GM12891 (cell line): Measurements from ENCODE around the gene TOMM34.
A peak's percentile ranks its signal among the peaks of the same experiment; 100 is the strongest.

Experiments
- DNase-seq: peaks from one replicate; pipeline ENCODE4 v3.0.0; 2011; ENCODE audit warnings: low spot score; ENCODE audit not compliant: insufficient read length
- FAIRE-seq: peaks from 2 replicates; lab custom pipeline; 2011; peaks lifted over from hg19 to GRCh38; lab: Jason Lieb, UNC
- PAX5 ChIP-seq: IDR thresholded peaks from 2 replicates; pipeline ENCODE4 v1.6.1; 2011; ENCODE audit warnings: low read length, moderate library complexity, mild to moderate bottlenecking; ENCODE audit not compliant: insufficient read depth, severe bottlenecking
- POLR2A ChIP-seq: IDR thresholded peaks from 2 replicates; pipeline ENCODE4 v1.6.1; 2011; ENCODE audit warnings: low read depth, low read length, control low read depth
- POLR2AphosphoS5 ChIP-seq: IDR thresholded peaks from 2 replicates; pipeline ENCODE4 v1.6.1; 2011; ENCODE audit warnings: low read depth, low read length, control low read depth
- POU2F2 ChIP-seq: IDR thresholded peaks from 2 replicates; pipeline ENCODE4 v1.6.1; 2011; ENCODE audit warnings: low read depth, mild to moderate bottlenecking, control low read depth, low read length, moderate library complexity
- SPI1 ChIP-seq: IDR thresholded peaks from 2 replicates; pipeline ENCODE4 v1.6.1; 2011; ENCODE audit warnings: low read depth, low read length, control low read depth
- TAF1 ChIP-seq: IDR thresholded peaks from 2 replicates; pipeline ENCODE4 v1.6.1; 2011; ENCODE audit warnings: low read depth, low read length, control low read depth

The TOMM34 gene

GRCh38 chr20:44952731-44953130, 7.5 kb downstream of the TOMM34 start:
- no peak for TF ChIP-seq TAF1
- no peak for TF ChIP-seq POU2F2
- TF ChIP-seq PAX5: no peak
- TF ChIP-seq POLR2A: no peak
- no peak for TF ChIP-seq POLR2AphosphoS5
- TF ChIP-seq SPI1: no peak
- no peak for FAIRE-seq
- DNase-seq: no peak

- no peak for TF ChIP-seq POU2F2
- TF ChIP-seq PAX5: no peak
- TF ChIP-seq POLR2AphosphoS5: no peak
- no peak for TF ChIP-seq TAF1
- no peak for TF ChIP-seq SPI1
- TF ChIP-seq POLR2A: no peak
- FAIRE-seq (no peak), DNase-seq (no peak)
These were observed 9.8 kb downstream of the TOMM34 start for GRCh38 chr20:44950368-44950767.

GRCh38 chr20:44948513-44948912, 11.7 kb downstream of the TOMM34 start:
- TF ChIP-seq SPI1 (no peak), POLR2A (no peak), PAX5 (no peak), TAF1 (no peak), POU2F2 (no peak), POLR2AphosphoS5 (no peak)
- no peak for FAIRE-seq
- no peak for DNase-seq

GRCh38 chr20:44948107-44948506, 12.1 kb downstream of the TOMM34 start:
- TF ChIP-seq POLR2AphosphoS5 (no peak), POU2F2 (no peak), PAX5 (no peak), SPI1 (no peak), POLR2A (no peak), TAF1 (no peak)
- no peak for FAIRE-seq
- DNase-seq: no peak

DNA sequence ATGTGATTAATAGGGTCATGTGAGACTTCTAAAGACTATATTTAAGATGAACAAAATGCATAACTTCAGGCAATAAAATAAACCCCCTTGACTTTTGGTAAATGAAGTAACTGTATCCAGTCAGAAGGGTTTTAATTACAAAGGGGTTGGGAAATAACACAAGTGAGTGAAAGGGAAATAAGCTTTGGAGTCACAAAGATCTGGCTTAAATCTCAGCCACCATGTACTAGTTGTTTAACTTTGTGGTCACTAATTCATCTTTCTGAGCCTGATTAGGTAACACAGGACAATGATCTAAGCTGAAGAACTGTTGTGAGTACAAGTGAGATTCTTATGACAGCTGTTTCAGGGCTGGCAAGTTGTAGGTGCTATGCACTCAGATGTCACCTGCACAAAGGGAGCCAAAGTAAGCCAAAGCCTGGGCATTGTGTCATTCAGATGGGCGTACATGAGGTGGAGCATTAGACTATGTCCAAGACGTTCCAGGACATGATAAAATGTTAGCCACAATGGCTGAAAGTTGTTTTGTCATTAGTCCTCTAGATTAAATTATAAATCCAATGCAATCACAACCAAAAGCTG, 13.8 kb downstream of the TOMM34 start:
- TF ChIP-seq PAX5 (no peak), SPI1 (no peak), TAF1 (no peak), POLR2AphosphoS5 (no peak), POLR2A (no peak), POU2F2 (no peak)

DNA sequence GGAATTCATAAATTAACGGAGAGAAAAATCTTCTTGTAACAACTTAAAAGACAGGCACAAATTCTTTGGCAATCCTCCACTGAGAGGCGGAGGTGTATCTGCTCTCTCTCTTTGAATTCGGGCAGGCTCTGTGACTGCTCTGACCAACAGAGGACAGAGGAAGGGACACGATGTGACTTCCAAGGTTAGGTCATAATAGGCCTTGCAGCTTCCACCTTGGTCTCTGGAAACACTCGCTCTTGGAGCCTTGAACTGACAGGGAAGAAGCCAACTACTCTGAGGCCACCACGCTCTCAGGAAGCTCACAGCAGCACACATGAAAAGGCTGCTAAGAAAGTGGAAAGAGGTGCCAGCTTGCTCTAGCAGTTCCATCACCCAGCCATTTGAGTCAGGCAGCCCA, 14.9 kb downstream of the TOMM34 start:
- no peak for FAIRE-seq
- no peak for DNase-seq
- TF ChIP-seq POLR2AphosphoS5 (no peak), POLR2A (no peak), TAF1 (no peak)

More for the DNA sequence above, 13.8 kb downstream of the TOMM34 start:
- DNase-seq (no peak), FAIRE-seq (no peak)

DNA sequence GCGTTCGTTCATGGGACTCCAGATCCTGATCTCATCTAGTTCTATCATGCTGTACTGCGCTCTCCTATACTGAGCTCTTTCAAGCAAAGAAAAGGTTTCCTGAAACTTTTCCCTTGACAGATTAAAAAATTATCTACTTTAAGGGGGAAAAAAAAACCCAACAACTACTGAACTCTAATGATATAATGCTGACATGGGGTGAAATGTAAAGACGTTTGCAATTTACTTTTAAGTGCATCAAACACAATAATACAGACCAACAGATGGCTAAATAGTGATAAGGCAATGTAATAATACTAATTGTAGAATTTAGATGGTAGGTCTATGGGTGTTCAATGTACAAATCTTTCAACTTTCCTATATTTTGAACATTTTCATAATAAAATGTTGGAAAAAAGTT, 16.4 kb downstream of the TOMM34 start:
- FAIRE-seq (no peak), DNase-seq (no peak)
- TF ChIP-seq POLR2A (no peak), POLR2AphosphoS5 (no peak), SPI1 (no peak), POU2F2 (no peak), TAF1 (no peak), PAX5 (no peak)

DNA sequence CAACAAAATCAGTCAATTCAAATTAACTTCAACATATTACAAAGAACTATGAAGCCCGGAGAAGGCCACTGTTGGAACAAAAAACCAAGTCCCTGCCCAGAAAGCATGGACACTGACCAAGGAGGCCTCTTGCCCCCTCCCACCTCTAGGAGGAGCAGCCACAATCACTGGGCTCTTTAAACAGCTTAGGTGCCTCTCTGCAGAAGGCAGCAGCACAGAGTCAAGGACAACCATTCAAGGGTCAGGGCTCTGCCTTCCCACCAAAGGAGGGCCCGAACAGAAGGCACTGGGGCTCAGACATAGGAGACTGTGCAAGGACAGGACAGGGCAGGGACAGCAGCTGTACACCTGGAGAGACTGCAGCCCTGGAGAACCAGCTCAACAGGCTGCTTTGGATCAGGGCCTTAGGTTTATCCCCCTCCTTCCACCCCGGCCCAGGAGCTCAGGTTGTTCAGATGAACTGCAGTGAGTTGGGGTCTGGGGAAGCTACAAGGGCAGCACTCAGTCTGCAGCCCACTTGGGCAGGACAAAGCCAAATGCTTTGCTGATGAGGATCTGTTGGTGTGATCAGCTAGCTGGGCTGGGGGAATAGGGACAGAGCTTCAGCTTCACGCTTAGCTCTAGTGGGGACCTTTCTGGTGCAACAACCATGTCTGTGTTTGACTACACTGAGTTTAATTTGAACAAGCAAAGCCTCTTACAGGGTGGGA, 17.8 kb downstream of the TOMM34 start:
- FAIRE-seq: no peak
- DNase-seq: no peak
- TF ChIP-seq POU2F2 (no peak), SPI1 (no peak), PAX5 (no peak), POLR2A (no peak), POLR2AphosphoS5 (no peak), TAF1 (no peak)

- TF ChIP-seq POLR2AphosphoS5: peak; percentile 49; the same call in 1 of the 2 replicates
- TF ChIP-seq SPI1: no peak
- FAIRE-seq (no peak), DNase-seq (no peak)
These were observed 19.0 kb downstream of the TOMM34 start for GRCh38 chr20:44941120-44941691.

- TF ChIP-seq PAX5 (no peak), POLR2AphosphoS5 (no peak), POU2F2 (no peak), SPI1 (no peak), TAF1 (no peak), POLR2A (no peak)
- FAIRE-seq: no peak
- DNase-seq: no peak
These were observed 21.6 kb downstream of the TOMM34 start for GRCh38 chr20:44938637-44939036.
